ENCODE results near the gene TAB2.

The TAB2 gene

GRCh38 chr6:149317644-149318571, at the start of gene TAB2:
Gene TAB2, plus strand, starts transcription at chr6:149317712. Its CDS starts 52,286 bp downstream, at chr6:149369998.
- DNase-seq (ENCODE audit: low read depth, low spot score): no peak

GRCh38 chr6:149268146-149268545, 49.4 kb upstream of the TAB2 start:
- DNase-seq (ENCODE audit: low read depth, low spot score): no peak

- peak; percentile 16 for DNase-seq (ENCODE audit: low read depth, low spot score)
These were observed 48.7 kb upstream of the TAB2 start for GRCh38 chr6:149268768-149269167.

GRCh38 chr6:149270616-149271015, 46.9 kb upstream of the TAB2 start:
- no peak for DNase-seq (ENCODE audit: low read depth, low spot score)

- no peak for DNase-seq (ENCODE audit: low read depth, low spot score)
These were observed 45.9 kb upstream of the TAB2 start for GRCh38 chr6:149271348-149272340.

- DNase-seq (ENCODE audit: low read depth, low spot score): no peak
These were observed 44.2 kb upstream of the TAB2 start for GRCh38 chr6:149273318-149273717.

GRCh38 chr6:149275621-149276020, 41.9 kb upstream of the TAB2 start:
- no peak for DNase-seq (ENCODE audit: low read depth, low spot score)

GRCh38 chr6:149277621-149278020, 39.9 kb upstream of the TAB2 start:
- no peak for DNase-seq (ENCODE audit: low read depth, low spot score)

GRCh38 chr6:149278997-149279396, 38.5 kb upstream of the TAB2 start:
- no peak for DNase-seq (ENCODE audit: low read depth, low spot score)

- no peak for DNase-seq (ENCODE audit: low read depth, low spot score)
These were observed 32.6 kb upstream of the TAB2 start for GRCh38 chr6:149284904-149285303.

- no peak for DNase-seq (ENCODE audit: low read depth, low spot score)
These were observed 31.9 kb upstream of the TAB2 start for GRCh38 chr6:149285626-149286025.

GRCh38 chr6:149286905-149287304, 30.6 kb upstream of the TAB2 start:
- no peak for DNase-seq (ENCODE audit: low read depth, low spot score)

- no peak for DNase-seq (ENCODE audit: low read depth, low spot score)
These were observed 28.2 kb upstream of the TAB2 start for GRCh38 chr6:149289192-149289781.

GRCh38 chr6:149289966-149290365, 27.5 kb upstream of the TAB2 start:
- DNase-seq (ENCODE audit: low read depth, low spot score): no peak

GRCh38 chr6:149293244-149293643, 24.3 kb upstream of the TAB2 start:
- no peak for DNase-seq (ENCODE audit: low read depth, low spot score)

- no peak for DNase-seq (ENCODE audit: low read depth, low spot score)
These were observed 16.9 kb upstream of the TAB2 start for GRCh38 chr6:149300563-149300962.

- no peak for DNase-seq (ENCODE audit: low read depth, low spot score)
These were observed 14.8 kb upstream of the TAB2 start for GRCh38 chr6:149302723-149303122.

- no peak for DNase-seq (ENCODE audit: low read depth, low spot score)
These were observed 14.0 kb upstream of the TAB2 start for GRCh38 chr6:149303468-149303867.

- no peak for DNase-seq (ENCODE audit: low read depth, low spot score)
These were observed 12.1 kb upstream of the TAB2 start for GRCh38 chr6:149305372-149305771.

- no peak for DNase-seq (ENCODE audit: low read depth, low spot score)
These were observed 10.5 kb upstream of the TAB2 start for GRCh38 chr6:149306967-149307366.

GRCh38 chr6:149311293-149311692, 6.2 kb upstream of the TAB2 start:
- DNase-seq (ENCODE audit: low read depth, low spot score): no peak

- DNase-seq (ENCODE audit: low read depth, low spot score): no peak
These were observed 5.7 kb upstream of the TAB2 start for GRCh38 chr6:149311766-149312165.
